Fibroblast of upper back skin (primary cell): ENCODE data around the gene RBM46.

Experiments
- DNase-seq: peaks from one replicate; pipeline ENCODE4 v3.0.0-alpha.2; 2013

RBM46 gene, protein sequence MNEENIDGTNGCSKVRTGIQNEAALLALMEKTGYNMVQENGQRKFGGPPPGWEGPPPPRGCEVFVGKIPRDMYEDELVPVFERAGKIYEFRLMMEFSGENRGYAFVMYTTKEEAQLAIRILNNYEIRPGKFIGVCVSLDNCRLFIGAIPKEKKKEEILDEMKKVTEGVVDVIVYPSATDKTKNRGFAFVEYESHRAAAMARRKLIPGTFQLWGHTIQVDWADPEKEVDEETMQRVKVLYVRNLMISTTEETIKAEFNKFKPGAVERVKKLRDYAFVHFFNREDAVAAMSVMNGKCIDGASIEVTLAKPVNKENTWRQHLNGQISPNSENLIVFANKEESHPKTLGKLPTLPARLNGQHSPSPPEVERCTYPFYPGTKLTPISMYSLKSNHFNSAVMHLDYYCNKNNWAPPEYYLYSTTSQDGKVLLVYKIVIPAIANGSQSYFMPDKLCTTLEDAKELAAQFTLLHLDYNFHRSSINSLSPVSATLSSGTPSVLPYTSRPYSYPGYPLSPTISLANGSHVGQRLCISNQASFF

DNA sequence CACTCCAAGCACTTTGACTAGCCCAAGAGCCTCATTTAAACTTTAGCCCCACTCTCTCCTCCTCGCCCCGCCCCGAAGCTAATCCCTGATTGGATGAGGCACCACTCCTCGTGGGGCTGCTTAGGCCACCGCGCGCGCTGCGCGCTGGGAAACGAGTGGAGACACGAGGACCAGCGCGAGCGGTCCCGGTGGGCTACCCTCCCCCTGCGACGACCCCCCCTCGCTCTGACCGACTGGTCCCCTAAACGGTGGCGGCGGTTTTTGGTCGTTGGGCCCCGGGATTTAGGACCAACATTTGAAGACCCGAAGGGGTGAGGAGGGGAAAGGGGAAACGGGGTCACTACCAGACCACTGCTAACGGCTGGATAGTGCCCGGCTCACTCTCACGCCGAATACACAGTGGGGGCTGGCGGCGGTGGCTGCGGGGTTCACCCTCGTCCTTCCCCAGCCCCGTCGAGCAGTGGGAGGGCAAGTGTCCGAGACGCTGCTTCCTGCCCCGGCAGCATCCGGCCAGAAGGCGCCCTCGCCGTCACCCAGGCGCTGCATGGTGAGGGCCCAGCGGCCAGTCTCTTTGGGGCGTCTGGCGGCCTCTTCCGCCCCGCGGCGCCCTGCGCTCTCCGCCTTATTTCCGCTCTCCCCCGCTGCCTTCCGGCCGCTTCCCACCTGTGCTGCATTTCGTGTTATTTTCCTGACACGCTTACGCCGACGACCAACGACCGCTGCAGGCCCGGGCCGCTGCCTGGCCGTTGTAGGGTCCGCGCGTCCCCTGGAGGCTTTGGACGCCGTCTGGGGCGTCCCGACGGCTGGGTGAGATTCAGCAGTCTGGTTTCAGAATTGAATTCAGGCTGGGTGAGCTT, at the start of gene RBM46:
TSS of gene RBM46 (plus strand) at position 147 of the 857 bp plus-strand sequence. CDS start 15,481 bp downstream, outside the sequence.
- no peak for DNase-seq

DNA sequence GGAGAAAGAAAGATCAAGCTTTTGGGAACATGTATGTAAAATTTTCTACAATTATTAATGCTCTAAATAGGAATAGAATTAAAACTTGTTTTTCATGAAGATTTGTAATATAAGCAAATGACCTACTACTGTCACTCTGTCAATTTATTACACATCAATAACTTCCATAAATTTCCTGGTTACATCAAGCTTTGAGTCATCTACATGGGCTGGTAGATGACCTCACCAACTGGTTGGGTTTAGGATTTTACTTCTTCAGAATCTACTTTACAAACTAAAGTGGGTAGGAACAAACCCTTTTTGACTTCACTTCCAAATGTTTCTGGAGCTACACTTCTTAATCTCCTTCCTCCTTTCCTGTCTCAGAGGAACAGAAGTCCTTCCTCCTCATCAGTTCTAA, 49.3 kb upstream of the RBM46 start:
- no peak for DNase-seq

DNA sequence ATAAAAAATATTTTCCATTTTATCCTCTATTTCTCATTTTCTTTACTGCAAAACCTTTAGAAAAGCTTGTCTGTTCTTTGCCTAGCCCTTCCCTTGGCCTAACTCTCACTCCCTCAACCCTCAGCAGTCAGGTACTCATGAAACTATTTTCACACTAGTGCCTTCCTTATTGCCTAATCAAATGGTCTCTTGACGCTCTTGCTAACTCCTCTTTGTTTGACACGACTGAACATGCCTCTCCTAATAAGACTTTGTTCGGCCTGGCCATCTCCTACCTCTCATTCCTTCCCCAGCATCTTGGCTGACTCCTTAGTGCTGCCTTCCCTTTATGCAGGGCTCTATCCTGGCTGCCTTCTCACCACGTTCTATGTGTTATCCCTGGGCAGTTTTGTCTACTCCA, 48.4 kb upstream of the RBM46 start:
- DNase-seq = no peak

DNA sequence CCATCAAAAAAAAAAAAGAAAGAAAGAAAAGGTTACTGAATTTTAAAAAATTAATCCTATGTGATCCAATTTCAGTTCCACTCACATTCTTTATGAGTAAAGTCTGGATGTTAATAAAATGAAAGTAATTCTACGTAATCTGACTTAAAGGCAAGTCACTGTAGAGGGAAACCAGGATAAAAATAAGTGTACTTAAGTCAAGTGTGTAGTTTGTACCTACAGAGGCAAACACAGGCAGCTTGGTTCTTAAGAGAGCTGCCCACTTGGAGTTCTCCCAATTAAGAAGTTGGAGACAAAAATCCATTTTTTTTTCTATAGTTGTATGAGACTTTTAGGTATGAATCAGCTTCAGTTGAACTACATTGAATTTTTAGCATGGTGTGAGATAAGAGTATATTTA, 44.3 kb upstream of the RBM46 start:
- no peak for DNase-seq

DNA sequence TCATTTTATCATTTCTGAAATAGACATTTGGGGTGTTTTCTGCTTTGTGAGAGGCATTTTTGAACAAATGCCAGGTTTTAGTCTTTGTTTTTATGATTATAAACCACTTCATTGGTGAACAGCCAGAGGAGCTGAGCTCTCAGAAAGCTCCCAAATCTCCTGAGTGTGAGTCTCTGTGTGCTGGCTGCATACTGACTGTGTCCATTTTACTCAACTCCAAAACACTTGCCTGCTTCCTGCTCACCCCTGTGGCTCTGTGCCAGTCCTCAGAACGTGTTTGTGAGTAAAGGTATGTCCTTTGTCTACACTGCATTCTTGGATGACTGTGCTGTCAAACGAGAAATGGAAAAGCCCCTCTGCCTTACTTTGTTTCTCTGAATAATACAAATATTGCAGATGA, 42.6 kb upstream of the RBM46 start:
- DNase-seq = no peak

DNA sequence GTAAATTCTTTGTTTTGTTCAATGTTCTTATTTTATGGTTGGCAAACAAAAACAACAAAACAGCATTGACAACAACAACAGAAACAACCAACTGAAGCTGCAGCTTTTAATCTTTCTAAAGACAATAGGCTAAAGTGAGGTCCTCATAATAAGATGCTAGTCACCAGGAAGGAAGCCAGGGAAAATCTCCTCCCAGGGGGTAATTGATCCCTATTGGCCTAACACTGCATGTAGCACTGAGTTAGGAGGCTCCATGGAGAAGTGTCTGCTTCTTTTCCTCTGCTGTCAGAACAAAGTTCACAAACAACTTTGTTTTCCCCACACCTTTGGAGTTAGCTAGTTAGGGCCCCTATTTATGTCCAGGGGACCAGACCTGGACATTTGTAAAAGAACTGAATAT, 42.0 kb upstream of the RBM46 start:
- no peak for DNase-seq

DNA sequence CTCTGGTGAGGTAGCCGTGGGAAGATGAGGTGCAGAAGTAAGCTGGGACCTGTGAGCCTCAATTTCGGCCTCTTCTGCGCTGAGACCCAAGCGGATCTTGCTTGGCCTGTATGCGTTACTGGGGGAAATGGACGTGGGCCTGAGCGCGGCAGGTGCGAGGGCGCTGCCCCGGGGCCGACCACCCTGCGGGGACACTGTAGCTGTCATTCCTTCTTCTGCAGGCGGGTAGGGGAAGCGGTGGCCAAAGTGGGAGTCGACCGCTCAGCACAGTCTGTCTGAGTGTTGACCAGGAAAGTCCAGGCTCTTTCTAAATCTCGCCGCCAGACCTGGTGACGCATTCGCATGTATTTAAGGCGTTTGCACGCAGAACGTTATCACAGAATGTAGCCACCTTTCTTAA, 40.6 kb upstream of the RBM46 start:
- no peak for DNase-seq

DNA sequence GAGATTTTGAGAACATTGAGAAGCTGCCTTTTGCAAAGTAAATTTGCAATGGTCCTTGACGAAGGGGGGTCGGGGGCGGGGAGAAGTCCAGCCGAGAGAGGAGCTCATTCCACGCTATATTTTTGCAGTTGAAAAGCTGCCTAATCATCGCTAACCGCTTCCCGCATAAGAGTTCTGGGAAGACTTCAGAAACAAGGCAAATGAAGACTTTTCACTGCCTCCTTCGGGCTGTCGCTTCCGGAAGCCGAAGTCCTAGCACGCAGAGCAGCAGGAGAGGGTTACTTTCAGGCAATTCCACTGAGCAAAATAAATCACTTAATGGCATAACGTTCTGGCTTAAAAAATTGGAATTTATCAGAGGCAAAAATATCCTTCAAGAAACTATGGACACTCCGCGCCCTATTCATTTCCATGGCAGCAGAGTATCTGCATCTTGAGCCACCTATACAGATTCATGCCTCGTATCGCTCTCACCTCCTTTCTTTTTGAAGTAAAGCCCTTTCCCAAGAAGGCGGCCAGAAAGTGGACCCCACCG, 39.9 kb upstream of the RBM46 start:
- no peak for DNase-seq

DNA sequence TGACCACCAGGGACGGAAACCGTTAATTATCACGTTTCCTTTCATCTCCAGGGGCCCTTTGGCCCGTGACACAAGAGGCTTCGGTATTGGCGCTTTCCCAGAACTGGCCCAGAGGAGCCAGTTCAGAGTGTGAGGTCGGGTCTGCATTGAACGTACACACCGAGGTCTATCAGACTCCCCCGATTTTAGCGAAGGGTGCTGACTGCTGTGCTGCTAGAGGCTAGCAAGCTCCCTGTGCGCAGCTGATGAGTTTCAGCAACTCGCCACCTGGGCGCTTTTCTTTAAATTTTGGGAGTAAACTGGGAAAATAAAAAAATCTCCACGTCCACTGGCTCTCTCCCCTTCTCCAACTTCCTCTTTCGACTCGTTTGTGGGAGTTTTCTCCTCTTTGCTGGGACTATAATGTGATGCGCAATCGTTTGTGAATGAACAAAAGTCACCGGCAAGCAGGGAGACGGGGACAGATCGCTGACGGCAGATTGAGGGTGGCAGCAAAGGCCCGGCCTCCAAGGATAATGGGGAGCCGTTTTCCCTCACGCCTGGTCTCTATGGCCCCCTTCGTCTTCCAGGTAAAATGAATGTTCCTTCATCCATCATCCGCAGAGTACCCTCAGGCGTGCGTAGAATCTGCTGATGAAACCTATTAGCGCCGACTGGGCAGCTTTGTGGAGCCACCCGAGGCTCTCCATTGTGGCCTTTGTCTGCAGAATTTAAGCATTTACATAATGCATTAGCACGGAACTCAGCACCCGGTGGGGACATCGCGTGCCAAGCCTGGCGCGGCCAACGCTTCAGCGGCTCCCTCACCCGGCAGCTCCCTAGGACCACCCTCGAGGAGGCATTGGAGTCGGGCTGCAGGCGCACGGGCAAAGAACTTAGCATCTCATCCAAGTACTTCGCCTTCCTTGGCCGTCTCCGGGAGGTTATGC, 38.9 kb upstream of the RBM46 start:
- DNase-seq = no peak

DNA sequence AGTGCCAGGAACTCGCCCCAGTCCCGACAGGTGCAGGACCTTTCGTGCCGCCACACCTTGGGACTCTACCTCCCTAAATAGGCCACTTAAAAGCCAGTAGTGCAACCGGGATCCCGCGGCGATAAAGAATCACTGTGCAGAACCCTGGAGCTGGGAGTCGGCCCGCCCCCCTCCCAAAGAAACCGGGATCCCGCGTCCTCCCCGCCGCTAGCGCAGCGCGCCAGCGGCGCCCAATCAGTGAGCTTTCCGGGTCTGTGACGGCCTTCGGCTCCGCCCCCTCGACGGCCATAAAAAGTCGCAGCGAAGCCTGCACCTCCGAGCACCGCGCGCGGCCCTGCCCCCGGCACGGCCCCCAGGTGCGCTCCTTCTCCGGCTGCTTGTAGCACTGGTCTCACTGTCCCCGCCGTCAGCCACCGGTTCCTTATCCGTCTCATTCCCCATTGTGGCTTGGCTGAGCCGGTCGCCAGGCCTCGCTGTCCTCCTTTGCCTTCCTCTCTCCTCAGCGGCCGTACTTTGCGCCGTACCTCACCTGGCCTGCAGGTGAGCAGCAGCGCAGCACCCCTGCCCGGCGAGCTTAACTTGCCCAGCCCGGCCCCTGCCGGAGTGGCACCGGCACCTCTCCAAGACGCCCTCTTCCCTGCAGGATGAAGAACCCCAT, 37.3 kb upstream of the RBM46 start, which contains the start of gene LRAT:
TSS of gene LRAT (plus strand) at position 318 of the 658 bp plus-strand sequence. CDS start at position 645, 327 bp downstream.
- DNase-seq = no peak

DNA sequence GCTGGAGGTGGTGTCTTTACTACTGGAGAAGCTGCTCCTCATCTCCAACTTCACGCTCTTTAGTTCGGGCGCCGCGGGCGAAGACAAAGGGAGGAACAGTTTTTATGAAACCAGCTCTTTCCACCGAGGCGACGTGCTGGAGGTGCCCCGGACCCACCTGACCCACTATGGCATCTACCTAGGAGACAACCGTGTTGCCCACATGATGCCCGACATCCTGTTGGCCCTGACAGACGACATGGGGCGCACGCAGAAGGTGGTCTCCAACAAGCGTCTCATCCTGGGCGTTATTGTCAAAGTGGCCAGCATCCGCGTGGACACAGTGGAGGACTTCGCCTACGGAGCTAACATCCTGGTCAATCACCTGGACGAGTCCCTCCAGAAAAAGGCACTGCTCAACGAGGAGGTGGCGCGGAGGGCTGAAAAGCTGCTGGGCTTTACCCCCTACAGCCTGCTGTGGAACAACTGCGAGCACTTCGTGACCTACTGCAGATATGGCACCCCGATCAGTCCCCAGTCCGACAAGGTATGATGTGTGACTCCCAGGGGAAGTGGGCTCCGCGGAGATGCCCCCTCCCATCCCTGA, 36.6 kb upstream of the RBM46 start:
- no peak for DNase-seq

DNA sequence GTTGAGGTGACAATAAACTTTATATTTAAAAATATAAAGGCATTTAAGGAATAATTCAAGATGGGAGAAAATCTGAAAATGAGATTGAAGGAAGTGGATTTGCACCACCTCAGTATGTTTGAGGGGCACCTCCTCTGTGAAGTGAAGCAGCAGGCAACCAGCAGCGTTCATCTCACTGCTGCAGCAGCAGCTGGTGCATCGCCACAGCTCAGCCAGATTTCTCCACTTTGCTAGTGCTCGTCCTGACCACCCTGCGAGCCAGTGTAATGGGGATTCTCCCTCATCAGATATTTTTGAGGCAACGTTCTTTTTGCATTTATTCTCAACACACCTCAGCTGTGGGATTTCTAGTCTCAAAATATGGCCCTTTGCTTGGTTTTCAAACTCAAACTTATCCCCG, 23.4 kb upstream of the RBM46 start:
- no peak for DNase-seq

DNA sequence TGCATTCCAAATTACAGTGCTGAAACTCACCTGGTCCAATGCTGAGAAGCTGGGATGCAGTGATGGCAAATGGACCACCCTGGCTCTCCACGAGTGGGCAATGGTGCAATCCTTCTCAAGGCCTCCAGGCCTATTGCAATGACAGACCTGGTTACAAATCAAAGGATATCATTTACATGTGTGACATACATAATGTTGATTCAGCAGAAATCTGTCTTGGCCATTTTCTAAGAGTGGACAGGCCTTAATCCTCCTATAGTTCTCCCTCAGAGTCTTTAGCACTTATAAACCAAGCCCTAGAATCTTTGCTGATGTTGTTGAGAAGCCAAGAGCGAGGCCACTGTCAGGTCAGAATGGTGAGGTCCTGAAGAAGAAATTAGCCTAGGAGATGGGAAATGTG, 20.2 kb upstream of the RBM46 start:
- DNase-seq = no peak

DNA sequence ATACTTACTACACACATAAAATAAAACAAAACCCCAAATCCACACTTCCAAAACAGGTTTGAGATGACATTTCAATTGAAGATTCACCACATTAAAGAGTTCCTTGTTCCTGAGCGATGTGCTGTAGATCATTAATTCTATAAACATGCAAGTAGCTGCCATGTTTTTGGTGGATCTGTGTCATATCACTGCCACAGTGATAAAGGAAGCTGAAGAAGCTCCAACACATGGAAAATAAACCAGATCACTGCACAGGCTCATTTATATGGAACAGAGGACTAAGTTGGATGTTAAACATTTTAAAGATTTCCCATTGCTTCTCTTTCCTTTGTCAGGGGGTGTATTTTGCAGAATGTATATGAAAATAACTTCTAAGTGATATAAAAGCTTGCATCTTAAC, 2.8 kb upstream of the RBM46 start:
- DNase-seq = no peak

DNA sequence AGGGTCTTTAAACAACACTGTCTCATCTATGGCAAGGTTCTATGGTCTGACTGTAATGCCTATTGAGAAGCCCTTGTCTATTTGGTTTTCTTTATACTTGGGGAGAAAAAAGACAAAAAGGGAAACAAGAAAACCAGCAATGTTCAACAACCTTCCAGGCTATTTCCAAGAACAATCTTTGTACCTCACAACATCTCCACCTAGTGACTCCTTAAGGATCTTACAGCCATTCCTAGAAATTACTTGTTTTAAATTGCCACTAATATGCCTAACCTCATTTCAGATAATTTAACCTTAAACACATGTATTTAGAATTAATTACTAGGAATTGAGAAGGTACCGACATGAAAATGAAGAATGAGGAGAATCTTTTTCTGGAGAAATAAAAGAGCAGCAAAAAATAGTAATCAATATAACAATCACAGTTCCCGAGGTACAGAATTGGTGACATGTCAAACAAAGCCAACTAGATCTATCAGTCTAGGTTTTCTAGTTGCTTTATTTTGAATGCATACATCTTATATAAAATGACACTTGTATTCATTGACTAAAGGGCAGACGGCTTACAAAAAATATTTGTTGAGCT, 1.6 kb upstream of the RBM46 start:
- peak; percentile 27 for DNase-seq

DNA sequence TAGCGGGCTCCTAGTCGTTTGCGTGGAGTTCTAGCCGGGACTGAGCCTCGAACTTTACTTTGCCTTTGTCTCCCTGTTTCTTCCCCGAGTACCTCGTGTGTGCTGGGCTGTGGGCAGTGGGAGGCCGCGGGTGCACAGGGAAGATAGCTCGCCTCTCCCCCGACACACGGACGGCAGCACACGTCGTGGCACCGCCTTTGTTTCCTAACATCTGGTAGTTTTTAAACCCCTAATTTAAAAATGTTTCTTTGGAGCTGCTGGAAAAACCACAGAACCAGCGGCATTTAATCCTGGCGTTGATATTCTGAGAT, 866 bp downstream of the RBM46 start:
- no peak for DNase-seq

DNA sequence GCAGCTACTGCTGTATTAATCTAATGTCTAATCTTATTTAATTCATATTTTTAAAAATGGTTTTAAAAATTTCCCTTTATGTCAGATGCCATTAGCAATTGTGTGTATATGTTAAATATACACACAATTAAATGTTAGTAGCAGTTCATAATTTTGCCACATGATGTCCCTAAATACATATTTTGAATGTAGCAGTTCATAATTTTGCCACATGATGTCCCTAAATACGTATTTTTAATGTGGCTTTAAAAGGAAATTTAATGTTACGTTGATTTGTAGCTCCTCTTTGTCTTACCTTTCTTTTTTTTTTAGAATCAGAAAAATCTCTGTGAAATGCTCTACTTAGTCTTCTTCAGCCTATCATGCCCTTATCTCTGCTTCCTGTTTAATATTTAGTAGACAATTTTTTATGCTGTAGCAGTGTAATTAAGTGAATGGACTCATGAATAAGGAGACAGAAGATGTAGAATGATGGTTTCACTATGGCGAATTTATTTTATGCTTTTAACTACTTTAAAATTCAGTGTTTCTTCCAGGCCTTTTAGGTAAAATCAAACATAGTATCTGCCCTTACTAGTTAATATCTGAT, 26.1 kb downstream of the RBM46 start:
- peak; percentile 61 for DNase-seq

DNA sequence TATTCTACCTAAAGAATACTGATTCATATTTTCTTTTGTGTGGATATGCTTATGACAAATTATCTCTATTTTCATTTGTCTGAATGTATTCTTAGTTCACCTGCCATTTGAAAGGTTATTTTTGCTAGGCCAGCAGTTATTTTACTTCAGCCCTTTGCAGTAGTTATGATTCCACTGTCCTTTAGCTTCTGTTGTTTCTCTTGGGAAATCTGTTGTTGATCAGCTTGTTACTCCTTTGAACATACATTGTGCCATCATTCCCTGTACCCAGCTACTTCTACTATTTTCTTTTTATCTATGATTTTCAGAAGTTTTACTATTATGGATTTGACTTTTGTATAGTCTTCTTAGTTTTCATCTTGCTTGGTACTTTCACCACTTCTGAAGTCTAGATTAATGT, 37.2 kb downstream of the RBM46 start:
- DNase-seq = no peak

DNA sequence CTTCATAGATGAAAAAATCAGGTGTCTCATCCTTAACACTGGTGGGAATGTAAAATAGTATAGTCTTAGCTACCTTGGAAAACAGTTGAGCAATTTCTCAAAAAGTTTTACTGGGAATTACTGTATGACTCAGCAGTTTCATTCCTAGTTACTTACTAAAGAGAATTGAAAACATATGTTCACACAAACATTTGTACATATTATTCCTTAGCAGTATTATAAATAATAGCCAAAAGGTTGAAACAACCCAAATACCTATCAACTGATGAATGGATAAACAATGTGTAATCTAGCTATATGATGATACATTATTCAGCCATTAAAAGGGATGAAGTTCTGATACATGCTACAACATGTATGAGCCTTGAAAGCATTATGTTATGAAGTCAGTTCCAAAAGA, 41.7 kb downstream of the RBM46 start:
- DNase-seq = peak; percentile 86

DNA sequence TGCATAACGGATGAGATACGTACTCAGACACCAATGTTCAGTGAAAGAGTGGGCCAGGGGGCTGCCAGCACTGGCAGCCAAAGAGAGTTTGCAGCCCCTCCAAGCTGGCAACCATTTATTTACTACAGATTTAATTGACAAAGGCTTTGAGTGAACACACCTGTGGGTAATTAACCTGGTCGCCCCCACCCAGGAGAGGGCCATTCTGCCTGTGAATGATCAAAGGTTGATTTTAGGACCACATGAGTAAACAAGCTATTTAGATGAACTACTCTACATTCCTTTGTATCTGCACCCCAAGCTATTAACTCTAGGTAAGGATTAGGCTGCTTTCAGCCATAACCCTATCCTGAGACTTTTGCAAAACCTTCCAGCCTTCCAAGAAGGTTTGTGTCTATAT, 55.0 kb downstream of the RBM46 start:
- no peak for DNase-seq

DNA sequence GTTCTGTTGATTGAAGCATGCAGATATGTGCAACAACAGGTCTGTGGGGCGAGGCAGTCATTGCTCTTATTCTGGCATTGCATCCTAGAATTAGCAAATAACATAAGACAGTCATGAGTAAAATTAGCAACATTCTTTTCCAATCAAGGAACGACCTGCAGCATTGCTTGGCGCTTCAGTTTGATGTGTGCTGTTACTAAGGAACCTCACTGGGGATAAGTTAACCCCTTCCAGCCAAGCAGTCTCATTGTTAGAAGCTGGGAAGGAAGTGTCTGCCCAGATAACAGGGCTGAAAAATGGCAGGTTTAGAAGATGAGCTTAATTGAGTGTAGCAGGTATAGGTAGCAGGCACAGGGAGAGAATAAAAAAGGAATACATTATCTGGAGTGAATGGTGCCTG, 55.4 kb downstream of the RBM46 start:
- no peak for DNase-seq
